Effector memory CD4-positive, alpha-beta T cell (primary cell): Measurements from ENCODE around the gene KIF15.

Source experiments
- DNase-seq, 3 donors: peaks; one replicate each; pipeline ENCODE4 v3.0.0-alpha.2; 2020
- H3K27ac ChIP-seq: 2 replicates; pipeline ENCODE4 v1.7.0; 2013; ENCODE audit warnings: mild to moderate bottlenecking, low read length, moderate library complexity; ENCODE audit not compliant: insufficient read depth, poor library complexity, severe bottlenecking
- H3K27me3 ChIP-seq: replicated peaks from 2 replicates; pipeline ENCODE4 v1.7.0; 2013; ENCODE audit warnings: mild to moderate bottlenecking, low read length; ENCODE audit not compliant: insufficient read depth, control insufficient read depth, poor library complexity, severe bottlenecking
- H3K36me3 ChIP-seq: 2 replicates; pipeline ENCODE4 v1.7.0; 2013; ENCODE audit warnings: mild to moderate bottlenecking, low read length, moderate library complexity; ENCODE audit not compliant: control insufficient read depth, insufficient read depth
- H3K4me1 ChIP-seq: 2 replicates; pipeline ENCODE4 v1.7.0; 2013; ENCODE audit warnings: low read length, mild to moderate bottlenecking; ENCODE audit not compliant: control insufficient read depth, insufficient read depth, poor library complexity, severe bottlenecking
- H3K4me3 ChIP-seq: 2 replicates; pipeline ENCODE4 v1.7.0; 2013; ENCODE audit warnings: low read length, low read depth, mild to moderate bottlenecking; ENCODE audit not compliant: insufficient read depth, poor library complexity, severe bottlenecking
- H3K9me3 ChIP-seq: 2 replicates; pipeline ENCODE4 v1.7.0; 2013; ENCODE audit warnings: mild to moderate bottlenecking, low read length, moderate library complexity; ENCODE audit not compliant: control insufficient read depth
- total RNA-seq, 3 donors: gene quantifications; one replicate each; lab custom pipeline; 2026; lab: John Stamatoyannopoulos, UW

Gene KIF15, protein sequence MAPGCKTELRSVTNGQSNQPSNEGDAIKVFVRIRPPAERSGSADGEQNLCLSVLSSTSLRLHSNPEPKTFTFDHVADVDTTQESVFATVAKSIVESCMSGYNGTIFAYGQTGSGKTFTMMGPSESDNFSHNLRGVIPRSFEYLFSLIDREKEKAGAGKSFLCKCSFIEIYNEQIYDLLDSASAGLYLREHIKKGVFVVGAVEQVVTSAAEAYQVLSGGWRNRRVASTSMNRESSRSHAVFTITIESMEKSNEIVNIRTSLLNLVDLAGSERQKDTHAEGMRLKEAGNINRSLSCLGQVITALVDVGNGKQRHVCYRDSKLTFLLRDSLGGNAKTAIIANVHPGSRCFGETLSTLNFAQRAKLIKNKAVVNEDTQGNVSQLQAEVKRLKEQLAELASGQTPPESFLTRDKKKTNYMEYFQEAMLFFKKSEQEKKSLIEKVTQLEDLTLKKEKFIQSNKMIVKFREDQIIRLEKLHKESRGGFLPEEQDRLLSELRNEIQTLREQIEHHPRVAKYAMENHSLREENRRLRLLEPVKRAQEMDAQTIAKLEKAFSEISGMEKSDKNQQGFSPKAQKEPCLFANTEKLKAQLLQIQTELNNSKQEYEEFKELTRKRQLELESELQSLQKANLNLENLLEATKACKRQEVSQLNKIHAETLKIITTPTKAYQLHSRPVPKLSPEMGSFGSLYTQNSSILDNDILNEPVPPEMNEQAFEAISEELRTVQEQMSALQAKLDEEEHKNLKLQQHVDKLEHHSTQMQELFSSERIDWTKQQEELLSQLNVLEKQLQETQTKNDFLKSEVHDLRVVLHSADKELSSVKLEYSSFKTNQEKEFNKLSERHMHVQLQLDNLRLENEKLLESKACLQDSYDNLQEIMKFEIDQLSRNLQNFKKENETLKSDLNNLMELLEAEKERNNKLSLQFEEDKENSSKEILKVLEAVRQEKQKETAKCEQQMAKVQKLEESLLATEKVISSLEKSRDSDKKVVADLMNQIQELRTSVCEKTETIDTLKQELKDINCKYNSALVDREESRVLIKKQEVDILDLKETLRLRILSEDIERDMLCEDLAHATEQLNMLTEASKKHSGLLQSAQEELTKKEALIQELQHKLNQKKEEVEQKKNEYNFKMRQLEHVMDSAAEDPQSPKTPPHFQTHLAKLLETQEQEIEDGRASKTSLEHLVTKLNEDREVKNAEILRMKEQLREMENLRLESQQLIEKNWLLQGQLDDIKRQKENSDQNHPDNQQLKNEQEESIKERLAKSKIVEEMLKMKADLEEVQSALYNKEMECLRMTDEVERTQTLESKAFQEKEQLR (N-terminal part only)
- total RNA-seq, result 0.44 to 2.8 (median 1.5) reads per million in 3 donors

DNA sequence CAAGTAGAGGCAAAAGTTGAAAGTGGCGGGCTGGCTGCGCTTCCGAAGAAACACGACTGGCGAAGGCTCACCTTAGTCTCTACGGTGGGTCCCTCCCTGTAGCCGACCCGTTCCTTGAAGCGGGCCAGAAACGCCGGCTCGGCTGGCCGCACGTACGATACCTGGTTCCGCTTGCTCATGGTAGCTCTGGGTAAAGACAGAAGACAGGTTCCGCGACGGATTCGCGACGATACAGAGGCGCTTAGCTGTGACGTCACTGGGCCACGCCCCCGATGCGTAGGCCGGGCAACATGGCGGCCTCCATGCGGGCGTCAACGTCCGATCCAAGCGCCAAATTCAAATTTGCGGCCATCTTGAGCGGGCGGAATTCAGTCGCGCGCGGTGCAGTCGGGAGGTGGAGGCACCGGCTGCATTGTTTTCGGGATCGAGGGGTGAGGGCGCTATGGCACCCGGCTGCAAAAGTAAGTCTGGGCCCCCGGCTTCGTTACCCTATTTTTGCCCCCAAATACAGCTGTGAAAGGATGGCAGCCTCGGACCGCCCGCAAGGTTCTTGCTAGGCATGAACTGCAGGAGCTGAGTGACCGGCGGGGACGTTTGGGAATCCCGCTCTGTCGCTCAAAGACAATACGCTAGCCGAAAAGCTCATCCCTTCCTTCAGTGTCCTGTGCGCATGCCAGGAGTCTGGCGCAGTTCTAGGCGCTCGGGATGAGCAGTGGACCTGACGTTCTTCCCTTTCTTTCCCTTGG, at the start of gene KIF15, which contains the start of gene KIAA1143:
TSS of gene KIF15 (plus strand) at position 371 of the 746 bp plus-strand sequence. CDS start at position 443, 72 bp downstream.
TSS of gene KIAA1143 (minus strand) at position 196 of the 746 bp plus-strand sequence. CDS start at position 179, 17 bp downstream.
- peak; percentile 89 to 94 (median 92) for DNase-seq
- Histone ChIP-seq H3K27ac (peak within 1 kb of the TSS; percentile 72), H3K36me3 (no peaks in the 10 kb centered on the region), H3K27me3 (no peaks in the 10 kb centered on the region), H3K9me3 (no peaks in the 10 kb centered on the region), H3K4me3 (peak within 1 kb of the TSS; percentile 89), H3K4me1 (peaks cover 3% of the 10 kb centered on the region)

GRCh38 chr3:44712455-44713075, 49.0 kb upstream of the KIF15 start, which contains the start of gene ZNF502:
Gene ZNF502 (plus strand): TSS chr3:44712660. CDS start chr3:44720262, 7,602 bp downstream.
- Histone ChIP-seq H3K27me3 (no peaks in the 10 kb centered on the region), H3K4me1 (no peaks in the 10 kb centered on the region), H3K36me3 (no peaks in the 10 kb centered on the region), H3K27ac (no peak within 1 kb of the TSS), H3K4me3 (peak within 1 kb of the TSS; percentile 83), H3K9me3 (peaks cover 2% of the 10 kb centered on the region)
- DNase-seq, result peak; percentile 17 to 22 (median 20)

GRCh38 chr3:44721231-44722102, 40.1 kb upstream of the KIF15 start:
- Histone ChIP-seq H3K27ac (no peak overlapping the region), H3K4me1 (no peaks in the 10 kb centered on the region), H3K9me3 (peaks cover 68% of the 10 kb centered on the region), H3K4me3 (no peak overlapping the region), H3K36me3 (peaks cover 17% of the 10 kb centered on the region), H3K27me3 (no peaks in the 10 kb centered on the region)
- no peak for DNase-seq

DNA sequence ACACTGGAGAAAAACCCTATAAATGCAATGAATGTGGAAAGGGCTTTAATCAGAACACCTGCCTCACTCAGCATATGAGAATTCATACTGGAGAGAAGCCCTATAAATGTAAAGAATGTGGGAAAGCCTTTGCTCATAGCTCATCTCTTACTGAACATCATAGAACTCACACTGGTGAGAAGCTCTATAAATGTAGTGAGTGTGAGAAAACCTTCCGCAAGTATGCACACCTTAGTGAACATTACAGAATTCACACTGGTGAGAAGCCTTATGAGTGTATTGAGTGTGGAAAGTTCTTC, 39.5 kb upstream of the KIF15 start:
- H3K27me3 ChIP-seq, result no peaks in the 10 kb centered on the region
- H3K9me3 ChIP-seq, result peaks cover 67% of the 10 kb centered on the region
- no peaks in the 10 kb centered on the region for H3K4me1 ChIP-seq
- no peak overlapping the region for H3K4me3 ChIP-seq
- peaks cover 17% of the 10 kb centered on the region for H3K36me3 ChIP-seq
- DNase-seq, result no peak
- no peak overlapping the region for H3K27ac ChIP-seq

GRCh38 chr3:44729384-44729910, 32.1 kb upstream of the KIF15 start, which contains the start of gene ZNF501:
Gene ZNF501 (plus strand): TSS chr3:44729635. CDS start chr3:44734422, 4,787 bp downstream.
- no peaks in the 10 kb centered on the region for H3K4me1 ChIP-seq
- peaks cover 24% of the 10 kb centered on the region for H3K36me3 ChIP-seq
- H3K4me3 ChIP-seq, result peak within 1 kb of the TSS; percentile 70
- H3K27me3 ChIP-seq, result no peaks in the 10 kb centered on the region
- DNase-seq, result peak; percentile 63 to 75 (median 69)
- peaks cover 27% of the 10 kb centered on the region for H3K9me3 ChIP-seq
- H3K27ac ChIP-seq, result no peak within 1 kb of the TSS

DNA sequence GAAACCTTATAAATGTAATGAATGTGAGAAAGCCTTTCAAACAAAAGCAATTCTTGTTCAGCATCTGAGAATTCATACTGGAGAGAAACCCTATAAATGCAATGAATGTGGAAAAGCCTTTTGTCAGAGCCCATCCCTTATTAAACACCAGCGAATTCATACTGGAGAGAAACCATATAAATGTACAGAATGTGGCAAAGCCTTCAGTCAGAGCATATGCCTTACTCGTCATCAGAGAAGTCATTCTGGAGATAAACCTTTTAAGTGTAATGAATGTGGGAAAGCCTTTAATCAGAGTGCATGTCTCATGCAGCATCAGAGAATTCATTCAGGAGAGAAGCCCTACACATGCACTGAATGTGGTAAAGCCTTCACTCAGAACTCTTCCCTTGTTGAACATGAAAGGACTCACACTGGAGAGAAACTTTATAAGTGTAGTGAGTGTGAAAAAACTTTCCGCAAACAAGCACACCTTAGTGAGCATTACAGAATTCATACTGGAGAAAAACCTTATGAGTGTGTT, 26.9 kb upstream of the KIF15 start:
- Histone ChIP-seq H3K9me3 (peaks cover 35% of the 10 kb centered on the region), H3K27ac (no peak overlapping the region), H3K27me3 (no peaks in the 10 kb centered on the region), H3K36me3 (peaks cover 24% of the 10 kb centered on the region), H3K4me3 (no peak overlapping the region), H3K4me1 (no peaks in the 10 kb centered on the region)
- DNase-seq, result no peak

DNA sequence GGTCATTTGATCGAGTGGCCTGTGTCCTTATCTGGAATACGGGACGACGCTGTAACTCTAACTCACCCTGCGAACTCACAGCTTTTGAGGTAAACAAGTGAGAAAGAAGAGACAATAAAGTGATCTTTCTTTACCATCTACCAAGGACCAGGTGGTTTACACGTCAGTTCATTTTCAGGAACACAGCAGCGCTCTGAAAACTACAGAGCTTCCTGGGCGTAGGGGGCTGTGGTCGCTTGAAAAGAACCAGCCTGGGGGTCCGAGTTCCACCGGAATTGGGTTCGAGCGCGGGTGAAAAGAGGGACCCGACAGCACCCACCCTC, 532 bp upstream of the KIF15 start:
- DNase-seq, result no peak
- H3K9me3 ChIP-seq, result no peaks in the 10 kb centered on the region
- peaks cover 3% of the 10 kb centered on the region for H3K4me1 ChIP-seq
- no peaks in the 10 kb centered on the region for H3K27me3 ChIP-seq
- H3K27ac ChIP-seq, result peak overlapping the region; percentile 72
- peak overlapping the region; percentile 89 for H3K4me3 ChIP-seq
- peaks cover 5% of the 10 kb centered on the region for H3K36me3 ChIP-seq

DNA sequence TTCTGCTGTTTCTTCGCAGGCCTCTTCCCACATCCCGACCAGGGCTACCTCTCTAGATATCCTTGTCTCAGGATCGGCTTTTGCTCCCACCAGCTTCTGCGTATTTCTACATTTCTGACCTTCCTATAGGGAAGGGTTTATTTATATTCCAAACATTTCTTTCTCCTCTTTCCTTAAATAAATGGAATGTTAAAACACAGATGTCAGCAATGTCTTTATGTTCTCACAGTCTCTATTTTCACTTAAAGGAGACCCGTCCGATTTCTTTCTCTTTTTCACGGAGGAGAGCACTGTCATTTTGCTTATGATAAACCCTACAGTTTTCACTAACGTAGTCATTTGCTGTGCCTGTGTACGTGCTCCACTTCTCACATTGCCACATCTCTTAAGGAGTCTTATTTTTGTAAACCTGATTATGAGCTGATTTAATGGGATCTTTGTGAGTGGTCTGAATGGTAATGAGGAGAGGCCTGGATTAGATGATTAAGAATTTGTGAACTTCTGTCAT, 630 bp downstream of the KIF15 start:
- no peak for DNase-seq
- Histone ChIP-seq H3K27ac (no peak overlapping the region), H3K4me3 (peak overlapping the region; percentile 89), H3K4me1 (peaks cover 3% of the 10 kb centered on the region), H3K27me3 (no peaks in the 10 kb centered on the region), H3K36me3 (no peaks in the 10 kb centered on the region), H3K9me3 (no peaks in the 10 kb centered on the region)
